ENCODE results near the gene FAF1.

GRCh38 chr1:50481142-50481736, 478.8 kb downstream of the FAF1 start:
- no peak for TF ChIP-seq CTCF (IDR thresholded peaks at IDR 0.05 in 2 of 3, conservative IDR thresholded peaks at IDR 0.05 in 1 of 3; ENCODE audit: borderline replicate concordance in 1 of 3, insufficient read depth in 1 of 3, low read depth in 2 of 3, low read length in 2 of 3)
- TF ChIP-seq POLR2AphosphoS5 (IDR thresholded peaks at IDR 0.05; ENCODE audit: low read depth, low read length): no peak
- no peak for TF ChIP-seq SRF (IDR thresholded peaks at IDR 0.05; ENCODE audit: low read depth)
- TF ChIP-seq REST (IDR thresholded peaks at IDR 0.05; ENCODE audit: low read depth): no peak
- no peak for TF ChIP-seq ZNF274 (IDR thresholded peaks at IDR 0.05; ENCODE audit: low read depth, low read length)
- no peak for TF ChIP-seq MAX (IDR thresholded peaks at IDR 0.05)
- no peak for TF ChIP-seq POLR2A (IDR thresholded peaks at IDR 0.05; ENCODE audit: borderline replicate concordance, extremely low read depth, insufficient read depth, insufficient read length)
- no peak for TF ChIP-seq EZH2phosphoT487 (IDR thresholded peaks at IDR 0.05; ENCODE audit: borderline replicate concordance)
- TF ChIP-seq EGR1 (IDR thresholded peaks at IDR 0.05; ENCODE audit: low read depth): no peak
- no peak for TF ChIP-seq ELF1 (IDR thresholded peaks at IDR 0.05; ENCODE audit: borderline replicate concordance, low read depth)
- TF ChIP-seq SIN3A (IDR thresholded peaks at IDR 0.05; ENCODE audit: low read depth): no peak
- TF ChIP-seq JUND (IDR thresholded peaks at IDR 0.05): no peak
- no peak for TF ChIP-seq SP1 (IDR thresholded peaks at IDR 0.05; ENCODE audit: low read depth)
